ENCODE results near the gene NFKBIZ.
A peak's percentile ranks its signal among the peaks of the same experiment; 100 is the strongest.
"Not testable (repeated sequence)": the region's sequence is repeated elsewhere in the genome, so short reads cannot be mapped to it uniquely, and the experiment has no call there.

Gene NFKBIZ

DNA sequence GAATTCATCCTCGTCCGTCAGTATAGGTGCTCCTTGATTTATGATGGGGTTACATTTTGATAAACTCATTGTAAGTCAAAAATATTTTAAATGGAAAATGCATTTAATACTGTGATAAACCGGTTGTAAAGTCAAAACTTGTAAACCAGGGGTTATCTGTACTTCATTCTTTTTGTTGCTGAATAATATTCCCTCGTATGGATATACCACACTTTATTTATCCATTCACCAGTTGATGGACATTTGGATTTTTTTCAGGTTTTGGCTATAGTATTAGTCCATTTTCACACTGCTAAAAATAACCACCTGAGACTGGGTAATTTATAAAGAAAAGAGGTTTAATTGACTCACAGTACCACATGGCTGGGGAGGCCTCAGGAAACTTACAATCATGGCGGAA is 47.7 kb downstream of the NFKBIZ start:
- H3K27ac ChIP-seq (ENCODE audit: low read depth, low read length), result no peak overlapping the region
- H3K4me1 ChIP-seq (ENCODE audit: control insufficient read depth, insufficient read depth, low read length, unreplicated experiment), result peaks cover 6% of the 10 kb centered on the region

DNA sequence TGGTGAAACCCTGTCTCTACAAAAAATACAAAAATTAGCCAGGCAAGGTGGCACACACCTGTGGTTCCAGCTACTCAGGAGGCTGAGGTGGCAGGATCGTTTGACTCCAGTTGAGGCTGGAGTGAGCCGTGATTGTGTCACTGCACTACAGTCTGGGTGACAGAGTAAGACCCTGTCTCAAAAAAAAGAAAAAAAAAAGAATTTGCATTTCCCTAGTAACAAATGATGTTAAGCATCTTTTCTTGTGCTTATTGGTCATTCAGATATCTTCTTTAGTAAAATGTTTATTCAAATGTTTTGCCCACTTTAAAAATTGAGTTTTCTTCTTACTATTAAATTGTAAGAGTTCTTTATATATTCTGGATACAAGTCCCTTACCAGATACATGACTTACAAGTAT is 48.7 kb downstream of the NFKBIZ start:
- Histone ChIP-seq H3K36me3 (ENCODE audit: insufficient read depth, low read length) (no peaks in the 10 kb centered on the region), H3K27ac (ENCODE audit: low read depth, low read length) (no peak overlapping the region), H3K27me3 (ENCODE audit: insufficient read depth, low read length) (no peaks in the 10 kb centered on the region), H3K4me1 (ENCODE audit: control insufficient read depth, insufficient read depth, low read length, unreplicated experiment) (peaks cover 13% of the 10 kb centered on the region), H2AFZ (ENCODE audit: low read length, unreplicated experiment) (no peak overlapping the region), H3K4me3 (ENCODE audit: low read depth, low read length) (no peak overlapping the region), H3K79me2 (ENCODE audit: control insufficient read depth, insufficient read depth, low read length, unreplicated experiment) (no peaks in the 10 kb centered on the region)

More for the DNA sequence above, 47.7 kb downstream of the NFKBIZ start:
- H3K79me2 ChIP-seq (ENCODE audit: control insufficient read depth, insufficient read depth, low read length, unreplicated experiment), result no peaks in the 10 kb centered on the region
- no peaks in the 10 kb centered on the region for H3K27me3 ChIP-seq (ENCODE audit: insufficient read depth, low read length)
- H3K36me3 ChIP-seq (ENCODE audit: insufficient read depth, low read length), result no peaks in the 10 kb centered on the region
- no peak overlapping the region for H3K4me3 ChIP-seq (ENCODE audit: low read depth, low read length)
- no peak overlapping the region for H2AFZ ChIP-seq (ENCODE audit: low read length, unreplicated experiment)

DNA sequence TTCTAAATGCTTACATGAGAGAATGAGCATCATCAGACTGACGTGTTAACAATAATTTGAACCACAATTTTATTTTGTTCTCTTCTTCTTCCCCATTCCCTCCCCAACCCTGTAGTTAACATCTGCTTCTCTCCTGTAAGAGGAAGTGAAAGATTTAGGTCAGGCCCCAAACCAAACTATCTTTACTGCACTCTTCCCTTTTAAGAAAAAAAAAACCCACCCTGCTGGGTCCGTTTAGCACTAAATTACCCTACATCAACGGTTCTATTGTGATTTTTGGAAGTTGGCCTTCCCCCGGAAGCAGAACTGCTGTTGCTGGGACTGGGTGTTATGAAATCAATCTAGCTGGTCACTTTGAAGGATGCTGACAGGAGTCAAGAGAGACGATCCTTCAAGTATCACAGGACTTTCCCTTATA is 49.4 kb downstream of the NFKBIZ start:
- Histone ChIP-seq H3K27ac (ENCODE audit: low read depth, low read length) (no peak overlapping the region), H3K79me2 (ENCODE audit: control insufficient read depth, insufficient read depth, low read length, unreplicated experiment) (no peaks in the 10 kb centered on the region), H3K4me3 (ENCODE audit: low read depth, low read length) (no peak overlapping the region), H3K36me3 (ENCODE audit: insufficient read depth, low read length) (no peaks in the 10 kb centered on the region), H3K4me1 (ENCODE audit: control insufficient read depth, insufficient read depth, low read length, unreplicated experiment) (peaks cover 19% of the 10 kb centered on the region), H2AFZ (ENCODE audit: low read length, unreplicated experiment) (no peak overlapping the region), H3K27me3 (ENCODE audit: insufficient read depth, low read length) (no peaks in the 10 kb centered on the region)

DNA sequence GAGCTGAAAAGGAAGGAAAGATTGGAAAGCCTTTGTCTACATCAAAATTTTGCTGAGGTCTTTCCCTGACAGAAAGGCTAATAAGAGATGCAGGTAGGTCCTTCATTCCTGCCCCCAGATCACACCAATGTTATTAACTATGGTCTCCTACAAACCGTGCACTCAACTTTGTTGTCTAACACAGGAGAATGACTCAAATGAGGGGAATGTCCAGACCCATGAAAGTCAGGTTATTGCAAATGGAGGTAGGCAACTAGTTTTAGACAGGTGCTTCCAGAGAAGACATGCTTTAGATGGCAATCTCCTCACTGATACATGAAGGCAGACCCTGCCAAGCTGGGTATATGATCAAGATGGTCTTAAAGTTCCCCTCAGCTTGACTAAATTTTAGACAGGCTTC is 51.0 kb downstream of the NFKBIZ start:
- H3K79me2 ChIP-seq (ENCODE audit: control insufficient read depth, insufficient read depth, low read length, unreplicated experiment), result no peaks in the 10 kb centered on the region
- H3K4me3 ChIP-seq (ENCODE audit: low read depth, low read length), result no peak overlapping the region
- peaks cover 19% of the 10 kb centered on the region for H3K4me1 ChIP-seq (ENCODE audit: control insufficient read depth, insufficient read depth, low read length, unreplicated experiment)
- no peaks in the 10 kb centered on the region for H3K27me3 ChIP-seq (ENCODE audit: insufficient read depth, low read length)
- no peak overlapping the region for H2AFZ ChIP-seq (ENCODE audit: low read length, unreplicated experiment)
- H3K36me3 ChIP-seq (ENCODE audit: insufficient read depth, low read length), result no peaks in the 10 kb centered on the region
- H3K27ac ChIP-seq (ENCODE audit: low read depth, low read length), result no peak overlapping the region

DNA sequence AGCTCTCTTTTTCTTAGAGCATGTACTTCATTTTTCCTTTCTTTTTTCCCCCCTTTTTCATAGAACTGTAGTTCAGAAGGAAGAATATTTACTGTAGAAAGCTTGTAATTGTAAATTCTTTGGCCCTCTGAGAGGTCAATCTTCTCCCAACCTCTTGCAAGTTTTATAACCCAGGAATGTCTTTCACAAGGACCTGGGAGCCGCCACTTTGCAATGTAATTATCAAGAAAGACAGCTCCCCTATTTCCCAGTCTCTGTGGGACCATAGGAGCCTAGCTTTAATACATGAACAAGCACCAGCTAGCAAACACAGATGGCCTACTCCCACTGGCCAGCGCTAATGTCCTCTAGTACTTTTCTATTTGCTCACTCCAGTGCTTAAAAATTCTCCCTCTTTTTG is 51.4 kb downstream of the NFKBIZ start:
- no peak overlapping the region for H2AFZ ChIP-seq (ENCODE audit: low read length, unreplicated experiment)
- H3K4me3 ChIP-seq (ENCODE audit: low read depth, low read length), result no peak overlapping the region
- no peaks in the 10 kb centered on the region for H3K27me3 ChIP-seq (ENCODE audit: insufficient read depth, low read length)
- no peaks in the 10 kb centered on the region for H3K36me3 ChIP-seq (ENCODE audit: insufficient read depth, low read length)
- no peak overlapping the region for H3K27ac ChIP-seq (ENCODE audit: low read depth, low read length)
- H3K4me1 ChIP-seq (ENCODE audit: control insufficient read depth, insufficient read depth, low read length, unreplicated experiment), result peaks cover 19% of the 10 kb centered on the region
- no peaks in the 10 kb centered on the region for H3K79me2 ChIP-seq (ENCODE audit: control insufficient read depth, insufficient read depth, low read length, unreplicated experiment)

DNA sequence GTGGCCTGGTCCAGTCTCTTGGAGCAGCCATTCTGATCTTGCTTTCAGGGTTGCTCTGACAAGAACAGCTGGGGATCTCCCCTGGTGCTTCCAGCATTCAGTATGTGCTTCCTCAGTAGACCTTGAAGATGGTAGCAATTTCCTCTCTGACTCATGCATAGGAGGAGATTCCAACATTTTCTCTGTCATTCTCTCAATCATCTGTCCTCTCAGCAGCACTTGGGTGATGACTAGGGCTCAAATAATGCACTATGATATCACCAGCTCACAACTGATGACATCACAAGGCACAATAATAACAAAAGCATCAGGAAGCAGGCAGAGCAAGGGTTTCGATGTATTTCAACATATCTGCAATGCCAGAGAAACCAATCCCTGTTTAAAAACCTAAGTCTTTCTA is 52.7 kb downstream of the NFKBIZ start:
- no peaks in the 10 kb centered on the region for H3K36me3 ChIP-seq (ENCODE audit: insufficient read depth, low read length)
- H2AFZ ChIP-seq (ENCODE audit: low read length, unreplicated experiment), result peak overlapping the region; percentile 12
- no peaks in the 10 kb centered on the region for H3K79me2 ChIP-seq (ENCODE audit: control insufficient read depth, insufficient read depth, low read length, unreplicated experiment)
- no peaks in the 10 kb centered on the region for H3K27me3 ChIP-seq (ENCODE audit: insufficient read depth, low read length)
- peak overlapping the region; percentile 76 for H3K27ac ChIP-seq (ENCODE audit: low read depth, low read length)
- no peak overlapping the region for H3K4me3 ChIP-seq (ENCODE audit: low read depth, low read length)
- H3K4me1 ChIP-seq (ENCODE audit: control insufficient read depth, insufficient read depth, low read length, unreplicated experiment), result peaks cover 19% of the 10 kb centered on the region

DNA sequence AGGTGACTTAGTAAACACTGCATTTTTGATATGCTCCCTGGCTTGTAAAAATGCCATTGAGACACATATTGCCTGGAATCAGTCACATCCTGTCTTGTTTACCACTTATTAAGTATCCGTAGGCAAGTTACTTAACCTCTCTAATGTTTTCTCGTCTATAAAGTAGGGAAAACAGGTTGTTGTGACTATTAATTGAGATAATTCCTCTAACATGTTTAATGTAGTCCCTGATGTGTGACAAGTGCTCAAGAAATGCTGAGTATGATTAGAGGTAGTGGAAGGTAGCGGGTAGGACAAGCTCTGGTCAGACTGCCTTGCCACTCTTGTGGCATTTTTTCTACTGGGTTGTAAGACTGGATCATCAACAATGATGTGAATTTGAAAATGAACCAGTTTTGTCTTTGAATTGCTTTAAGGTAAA is 54.1 kb downstream of the NFKBIZ start:
- Histone ChIP-seq H3K79me2 (ENCODE audit: control insufficient read depth, insufficient read depth, low read length, unreplicated experiment) (no peaks in the 10 kb centered on the region), H3K36me3 (ENCODE audit: insufficient read depth, low read length) (no peaks in the 10 kb centered on the region), H3K27ac (ENCODE audit: low read depth, low read length) (peak overlapping the region; percentile 76; the same call in 1 of the 2 replicates), H3K27me3 (ENCODE audit: insufficient read depth, low read length) (no peaks in the 10 kb centered on the region), H2AFZ (ENCODE audit: low read length, unreplicated experiment) (peak overlapping the region; percentile 27), H3K4me1 (ENCODE audit: control insufficient read depth, insufficient read depth, low read length, unreplicated experiment) (peaks cover 19% of the 10 kb centered on the region), H3K4me3 (ENCODE audit: low read depth, low read length) (no peak overlapping the region)

DNA sequence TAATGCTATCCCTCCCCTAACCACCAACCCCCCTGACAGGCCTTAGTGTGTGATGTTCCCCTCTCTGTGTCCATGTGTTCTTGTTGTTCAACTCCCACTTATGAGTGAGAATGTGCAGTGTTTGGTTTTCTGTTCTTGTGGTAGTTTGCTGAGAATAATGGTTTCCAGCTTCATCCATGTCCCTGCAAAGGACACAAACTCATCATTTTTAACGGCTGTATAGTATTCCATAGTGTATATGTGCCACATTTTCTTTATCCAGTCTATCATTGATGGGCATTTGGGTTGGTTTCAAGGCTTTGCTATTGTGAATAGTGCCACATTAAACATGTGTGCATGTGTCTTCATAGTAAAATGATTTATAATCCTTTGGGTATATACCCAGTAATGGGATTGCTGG is 56.3 kb downstream of the NFKBIZ start:
- H3K27me3 ChIP-seq (ENCODE audit: insufficient read depth, low read length); H3K36me3 ChIP-seq (ENCODE audit: insufficient read depth, low read length); H3K79me2 ChIP-seq (ENCODE audit: control insufficient read depth, insufficient read depth, low read length, unreplicated experiment); H3K27ac ChIP-seq (ENCODE audit: low read depth, low read length); H2AFZ ChIP-seq (ENCODE audit: low read length, unreplicated experiment); H3K4me3 ChIP-seq (ENCODE audit: low read depth, low read length): not testable (repeated sequence)
- peaks cover 19% of the 10 kb centered on the region for H3K4me1 ChIP-seq (ENCODE audit: control insufficient read depth, insufficient read depth, low read length, unreplicated experiment)

Data from ACC112 (cell line).